Measurements from ENCODE around the gene MBNL2. TPM values are rescaled to one million over a fixed set of nuclear protein-coding genes. Genes with fewer than 3 reads are reported as not detected.

MBNL2 gene
- total and polyA plus RNA-seq, 2 donors from 2014 or later, result 18.8 to 70.5 TPM

GRCh38 chr13:97179501-97179900 lies 42.6 kb upstream of the MBNL2 start:
- FAIRE-seq, result no peak
- H3K27ac ChIP-seq (ENCODE audit: low read depth in 2 of 2, low read length in 2 of 2), result no peak overlapping the region
- H3K4me1 ChIP-seq (ENCODE audit: control insufficient read depth in 2 of 3, insufficient read depth in 2 of 3, low read depth in 1 of 3, low read length in 3 of 3), result no peaks in the 10 kb centered on the region
- H3K9ac ChIP-seq (ENCODE audit: low read length in 3 of 3), result no peak overlapping the region
- no peak overlapping the region for H3K4me3 ChIP-seq (ENCODE audit: low read length in 3 of 3)
- intact Hi-C loops (cut with DNase I), result no loop called here
- H3K27me3 ChIP-seq (ENCODE audit: control insufficient read depth, insufficient read depth, low read length), result no peaks in the 10 kb centered on the region
- H3K36me3 ChIP-seq (ENCODE audit: control insufficient read depth in 2 of 3, insufficient read depth in 3 of 3, low read length in 3 of 3), result no peaks in the 10 kb centered on the region
- TF ChIP-seq CTCF (IDR thresholded peaks at IDR 0.05; ENCODE audit: borderline replicate concordance, extremely low read depth, insufficient read depth), result no peak
- H3K9me3 ChIP-seq (ENCODE audit: control insufficient read depth in 2 of 3, insufficient read depth in 1 of 3, low read length in 3 of 3), result peaks cover 0 to 7% (median 0%) of the 10 kb centered on the region in 3 donors
- peak in 2 of 5 donors; percentile 7 to 19 for DNase-seq

GRCh38 chr13:97182111-97182890 lies 39.8 kb upstream of the MBNL2 start:
- FAIRE-seq (no peak), DNase-seq (no peak)
- Histone ChIP-seq H3K4me3 (ENCODE audit: low read length in 3 of 3) (no peak overlapping the region), H3K36me3 (ENCODE audit: control insufficient read depth in 2 of 3, insufficient read depth in 3 of 3, low read length in 3 of 3) (no peaks in the 10 kb centered on the region), H3K4me1 (ENCODE audit: control insufficient read depth in 2 of 3, insufficient read depth in 2 of 3, low read depth in 1 of 3, low read length in 3 of 3) (no peaks in the 10 kb centered on the region), H3K27me3 (ENCODE audit: control insufficient read depth, insufficient read depth, low read length) (no peaks in the 10 kb centered on the region), H3K9ac (ENCODE audit: low read length in 3 of 3) (no peak overlapping the region), H3K27ac (ENCODE audit: low read depth in 2 of 2, low read length in 2 of 2) (no peak overlapping the region), H3K9me3 (ENCODE audit: control insufficient read depth in 2 of 3, insufficient read depth in 1 of 3, low read length in 3 of 3) (no peaks in the 10 kb centered on the region)
- no peak for TF ChIP-seq CTCF (IDR thresholded peaks at IDR 0.05; ENCODE audit: borderline replicate concordance, extremely low read depth, insufficient read depth)
- intact Hi-C loops (cut with DNase I), result no loop called here

GRCh38 chr13:97185291-97185690 lies 36.8 kb upstream of the MBNL2 start:
- DNase-seq, result no peak
- TF ChIP-seq CTCF (IDR thresholded peaks at IDR 0.05; ENCODE audit: borderline replicate concordance, extremely low read depth, insufficient read depth), result no peak
- intact Hi-C loops (cut with DNase I), result no loop called here
- H3K27me3 ChIP-seq (ENCODE audit: control insufficient read depth, insufficient read depth, low read length), result no peaks in the 10 kb centered on the region
- no peaks in the 10 kb centered on the region for H3K4me1 ChIP-seq (ENCODE audit: control insufficient read depth in 2 of 3, insufficient read depth in 2 of 3, low read depth in 1 of 3, low read length in 3 of 3)
- H3K36me3 ChIP-seq (ENCODE audit: control insufficient read depth in 2 of 3, insufficient read depth in 3 of 3, low read length in 3 of 3), result no peaks in the 10 kb centered on the region
- no peak for FAIRE-seq
- no peak overlapping the region for H3K4me3 ChIP-seq (ENCODE audit: low read length in 3 of 3)
- no peaks in the 10 kb centered on the region for H3K9me3 ChIP-seq (ENCODE audit: control insufficient read depth in 2 of 3, insufficient read depth in 1 of 3, low read length in 3 of 3)
- no peak overlapping the region for H3K27ac ChIP-seq (ENCODE audit: low read depth in 2 of 2, low read length in 2 of 2)
- H3K9ac ChIP-seq (ENCODE audit: low read length in 3 of 3), result no peak overlapping the region

Measured in kidney (tissue), 14 donors.